PC-3 (cell line): Measurements from ENCODE around the gene PNMA1.

ENCODE experiments used
- EZH2 ChIP-seq: fragments of 300-600 bp; sonication (generic); IDR thresholded peaks from one replicate; pipeline ENCODE4 v1.6.1; 2017; ENCODE audit warnings: antibody characterized with exemption, mild to moderate bottlenecking, low read length; ENCODE audit not compliant: unreplicated experiment
- TF ChIP-seq, protein P1 (sequence below): fragments of 300-600 bp; sonication (generic); conservative IDR thresholded peaks from 2 replicates; pipeline ENCODE4 v1.5.1; 2017; ENCODE audit warnings: antibody characterized with exemption, low read depth, mild to moderate bottlenecking, low read length

DNA sequence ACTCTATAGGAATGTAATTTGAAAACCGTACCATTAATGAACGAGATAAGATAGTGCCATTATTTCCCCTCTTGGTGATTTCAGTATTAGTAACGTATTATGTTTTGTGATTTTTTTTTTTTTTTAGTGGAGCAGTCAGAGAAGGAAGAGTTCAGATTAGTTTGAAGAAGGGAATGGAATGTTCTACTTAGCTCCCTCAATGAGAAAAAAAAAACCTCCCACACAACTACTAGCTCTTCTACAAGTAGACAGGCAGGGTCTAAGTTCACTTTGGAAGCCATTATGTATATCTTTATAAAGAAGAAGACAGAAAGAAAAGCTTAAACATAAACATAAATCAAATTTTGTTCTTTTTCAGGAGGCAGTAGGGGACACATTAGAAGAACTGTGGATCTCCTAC, 27.3 kb downstream of the PNMA1 start:
- TF ChIP-seq, protein P1, sequence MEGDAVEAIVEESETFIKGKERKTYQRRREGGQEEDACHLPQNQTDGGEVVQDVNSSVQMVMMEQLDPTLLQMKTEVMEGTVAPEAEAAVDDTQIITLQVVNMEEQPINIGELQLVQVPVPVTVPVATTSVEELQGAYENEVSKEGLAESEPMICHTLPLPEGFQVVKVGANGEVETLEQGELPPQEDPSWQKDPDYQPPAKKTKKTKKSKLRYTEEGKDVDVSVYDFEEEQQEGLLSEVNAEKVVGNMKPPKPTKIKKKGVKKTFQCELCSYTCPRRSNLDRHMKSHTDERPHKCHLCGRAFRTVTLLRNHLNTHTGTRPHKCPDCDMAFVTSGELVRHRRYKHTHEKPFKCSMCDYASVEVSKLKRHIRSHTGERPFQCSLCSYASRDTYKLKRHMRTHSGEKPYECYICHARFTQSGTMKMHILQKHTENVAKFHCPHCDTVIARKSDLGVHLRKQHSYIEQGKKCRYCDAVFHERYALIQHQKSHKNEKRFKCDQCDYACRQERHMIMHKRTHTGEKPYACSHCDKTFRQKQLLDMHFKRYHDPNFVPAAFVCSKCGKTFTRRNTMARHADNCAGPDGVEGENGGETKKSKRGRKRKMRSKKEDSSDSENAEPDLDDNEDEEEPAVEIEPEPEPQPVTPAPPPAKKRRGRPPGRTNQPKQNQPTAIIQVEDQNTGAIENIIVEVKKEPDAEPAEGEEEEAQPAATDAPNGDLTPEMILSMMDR, result no peak
- TF ChIP-seq EZH2, result no peak
